H1 (cell line): ENCODE data around the gene AGBL1. TPM values are rescaled to one million over a fixed set of nuclear protein-coding genes. Genes with fewer than 3 reads are reported as not detected.

Experiments
- BACH1 ChIP-seq: IDR thresholded peaks from 2 replicates; pipeline ENCODE4 v1.6.1; 2012; ENCODE audit warnings: low read length, improper control_type of control experiment
- BRCA1 ChIP-seq: IDR thresholded peaks from 2 replicates; pipeline ENCODE4 v1.6.1; 2012; ENCODE audit warnings: low read depth, low read length, improper control_type of control experiment
- PHF8 ChIP-seq: fragments of 200-600 bp; sonication (generic); conservative IDR thresholded peaks from 2 replicates; pipeline ENCODE4 v1.7.1; 2012; ENCODE audit warnings: low read depth, mild to moderate bottlenecking, inconsistent platforms, low read length, moderate library complexity
- RXRA ChIP-seq: IDR thresholded peaks from 2 replicates; pipeline ENCODE4 v1.6.1; 2011; ENCODE audit warnings: low read depth, mild to moderate bottlenecking, low read length, moderate library complexity; ENCODE audit not compliant: insufficient read depth
- SP1 ChIP-seq: IDR thresholded peaks from 2 replicates; pipeline ENCODE4 v1.6.1; 2011; ENCODE audit warnings: low read depth, low read length
- SP2 ChIP-seq: IDR thresholded peaks from 2 replicates; pipeline ENCODE4 v1.6.1; 2012; ENCODE audit warnings: mild to moderate bottlenecking, low read length, inconsistent platforms
- SP4 ChIP-seq: IDR thresholded peaks from 2 replicates; pipeline ENCODE4 v1.6.1; 2012; ENCODE audit warnings: low read length, inconsistent platforms
- SRF ChIP-seq: IDR thresholded peaks from 2 replicates; pipeline ENCODE4 v1.6.1; 2011; ENCODE audit warnings: mild to moderate bottlenecking, low read depth, low read length, moderate library complexity
- polyA plus RNA-seq, 7 experiments: library from polyadenylated mRNA; depleted of rRNA in 3 of 7; stranded (reverse) in 5 of 7; unstranded in 2 of 7; fragments of >200 nt in 5 of 7; fragments of 200-250 nt in 2 of 7; gene quantifications; 1 replicate in 5 of 7; 2 replicates in 1 of 7; 4 replicates in 1 of 7; pipeline versions ENCODE4 v1.2.1 to v1.2.3, GENCODE V29; 2011 to 2013; ENCODE audit warnings: missing spikeins in 2 of 7, mixed read lengths in 2 of 7
- total RNA-seq: library from RNA; stranded (reverse); fragmentation: NEBNext Ultra II Directional; extraction: Animal tissue kit (Norgen Biotek cat#: 25700); gene quantifications from 2 replicates; pipeline ENCODE4 v1.2.1, GENCODE V29; 2021
- TF ChIP-seq, protein P1 (sequence below): IDR thresholded peaks from 2 replicates; pipeline ENCODE4 v1.6.1; 2012; ENCODE audit warnings: inconsistent platforms

Gene AGBL1
- total and polyA plus RNA-seq, 2 of the 8 experiments (the other 6 are each of a cell fraction or from before 2014, with no cell fraction given) = not detected

GRCh38 chr15:86089422-86089821, 9.8 kb downstream of the AGBL1 start (continued):
- TF ChIP-seq RXRA = no peak
- TF ChIP-seq BACH1 = no peak
- no peak for TF ChIP-seq BRCA1
- no peak for TF ChIP-seq SP4
- TF ChIP-seq SP1 = no peak
- TF ChIP-seq, protein P1, sequence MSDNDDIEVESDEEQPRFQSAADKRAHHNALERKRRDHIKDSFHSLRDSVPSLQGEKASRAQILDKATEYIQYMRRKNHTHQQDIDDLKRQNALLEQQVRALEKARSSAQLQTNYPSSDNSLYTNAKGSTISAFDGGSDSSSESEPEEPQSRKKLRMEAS = no peak
- no peak for TF ChIP-seq SP2
- TF ChIP-seq SRF = no peak
- no peak for TF ChIP-seq PHF8
- TF ChIP-seq, all 59 proteins: peak for 0
